A673 (cell line): ENCODE data around the gene SMOC1. TPM values are rescaled to one million over a fixed set of nuclear protein-coding genes. Genes with fewer than 3 reads are reported as not detected.

ENCODE experiments used
- BruUV-seq: library from RNA; stranded (reverse); fragments of 400-500 nt; replicated peaks from 2 replicates; lab custom pipeline; 2021; lab: Mats Ljungman, UMichigan
- CTCF ChIA-PET: fragments of 300-600 bp; sonication (Branson Sonifier 250); formaldehyde crosslinking; loops from one replicate; lab custom pipeline; 2022; ENCODE audit warnings: antibody characterized with exemption; lab: Charles Lee
- POLR2A ChIA-PET: fragments of 300-600 bp; sonication (Branson Sonifier 250); formaldehyde crosslinking; loops from one replicate; lab custom pipeline; 2022; ENCODE audit warnings: antibody characterized with exemption; ENCODE audit not compliant: low non-redundant PET; lab: Charles Lee
- DNase-seq: peaks from one replicate; pipeline ENCODE4 v3.0.0-alpha.2; 2015; ENCODE audit warnings: low spot score
- H3K27ac ChIP-seq: fragments of 200-600 bp; sonication (generic); 2 replicates; pipeline ENCODE4 v1.5.1; 2016; ENCODE audit warnings: mixed run types, low read depth, mild to moderate bottlenecking, mixed read lengths, antibody characterized with exemption, low read length; ENCODE audit not compliant: poor library complexity, severe bottlenecking
- H3K27me3 ChIP-seq: fragments of 200-600 bp; sonication (generic); replicated peaks from 2 replicates; pipeline ENCODE4 v1.6.1; 2017; ENCODE audit warnings: mixed run types, low read depth, mild to moderate bottlenecking, mixed read lengths, antibody characterized with exemption, low read length; ENCODE audit not compliant: insufficient read depth, poor library complexity
- H3K36me3 ChIP-seq: fragments of 200-600 bp; sonication (generic); 2 replicates; pipeline ENCODE4 v1.6.1; 2016; ENCODE audit warnings: mixed run types, mild to moderate bottlenecking, mixed read lengths, antibody characterized with exemption, low read length; ENCODE audit not compliant: insufficient read depth, poor library complexity, severe bottlenecking
- H3K4me1 ChIP-seq: fragments of 200-600 bp; sonication (generic); 2 replicates; pipeline ENCODE4 v1.6.1; 2017; ENCODE audit warnings: mixed run types, mild to moderate bottlenecking, mixed read lengths, antibody characterized with exemption, low read length; ENCODE audit not compliant: insufficient read depth, poor library complexity, severe bottlenecking
- H3K4me3 ChIP-seq: fragments of 200-600 bp; sonication (generic); 2 replicates; pipeline ENCODE4 v1.5.1; 2016; ENCODE audit warnings: low read depth, mixed run types, mild to moderate bottlenecking, mixed read lengths, low read length; ENCODE audit not compliant: poor library complexity, severe bottlenecking
- H3K9me3 ChIP-seq: fragments of 200-600 bp; sonication (generic); 2 replicates; pipeline ENCODE4 v1.6.1; 2016; ENCODE audit warnings: mixed run types, low read depth, mild to moderate bottlenecking, mixed read lengths, antibody characterized with exemption, low read length; ENCODE audit not compliant: poor library complexity, severe bottlenecking
- CTCF ChIP-seq: fragments of 300-800, 200-600 bp; sonication (generic); conservative IDR thresholded peaks from 2 replicates; pipeline ENCODE4 v1.5.1; 2017; ENCODE audit warnings: low read depth, mild to moderate bottlenecking, antibody characterized with exemption, low read length, moderate library complexity, mixed read lengths
- EZH2 ChIP-seq: fragments of 200-600 bp; sonication (generic); IDR thresholded peaks from 2 replicates; pipeline ENCODE4 v1.6.1; 2017; ENCODE audit warnings: borderline replicate concordance, low read depth, mild to moderate bottlenecking, mixed read lengths, antibody characterized with exemption, low read length; ENCODE audit not compliant: poor library complexity, severe bottlenecking
- intact Hi-C: fragments of 100-400 bp; cut with micrococcal nuclease; formaldehyde crosslinking; loops from one replicate; pipeline ENCODE4 v1.10.0; 2022; ENCODE audit not compliant: unreplicated experiment
- total RNA-seq: library from RNA; stranded (reverse); gene quantifications from 2 replicates; pipeline ENCODE4 v1.2.3, GENCODE V29; 2021

SMOC1 gene
- total RNA-seq, 1 experiment from 2014 or later: not detected

GRCh38 chr14:69945912-69946311 is 66.7 kb downstream of the SMOC1 start:
- ChIA-PET POLR2A (no interaction called here), CTCF (no interaction called here)
- peaks cover 41% of the 10 kb centered on the region for H3K27me3 ChIP-seq
- no peak overlapping the region for H3K4me3 ChIP-seq
- DNase-seq: no peak
- no peaks in the 10 kb centered on the region for H3K4me1 ChIP-seq
- TF ChIP-seq CTCF: no peak
- TF ChIP-seq EZH2: no peak
- BruUV-seq: no TSS peak
- intact Hi-C loops: no loop called here
- H3K27ac ChIP-seq: no peak overlapping the region
- no peaks in the 10 kb centered on the region for H3K9me3 ChIP-seq
- H3K36me3 ChIP-seq: no peaks in the 10 kb centered on the region

- Histone ChIP-seq H3K4me1 (no peaks in the 10 kb centered on the region), H3K36me3 (no peaks in the 10 kb centered on the region), H3K27ac (no peak overlapping the region), H3K4me3 (no peak overlapping the region), H3K27me3 (peaks cover 42% of the 10 kb centered on the region), H3K9me3 (no peaks in the 10 kb centered on the region)
- TF ChIP-seq CTCF (no peak), EZH2 (no peak)
- intact Hi-C loops: no loop called here
- no peak for DNase-seq
- no TSS peak for BruUV-seq
- ChIA-PET CTCF (no interaction called here), POLR2A (no interaction called here)
Observed at GRCh38 chr14:69948351-69948750, 69.1 kb downstream of the SMOC1 start.

GRCh38 chr14:69951263-69951662 is 72.0 kb downstream of the SMOC1 start:
- no peak overlapping the region for H3K27ac ChIP-seq
- BruUV-seq: no TSS peak

More at GRCh38 chr14:69951263-69951662, 72.0 kb downstream of the SMOC1 start:
- H3K9me3 ChIP-seq: no peaks in the 10 kb centered on the region
- DNase-seq: no peak
- TF ChIP-seq EZH2 (no peak), CTCF (no peak)
- H3K4me1 ChIP-seq: no peaks in the 10 kb centered on the region
- ChIA-PET POLR2A (no interaction called here), CTCF (no interaction called here)
- H3K4me3 ChIP-seq: no peak overlapping the region
- intact Hi-C loops: no loop called here
- H3K36me3 ChIP-seq: no peaks in the 10 kb centered on the region
- peaks cover 55% of the 10 kb centered on the region for H3K27me3 ChIP-seq
